Measurements from ENCODE around the gene PRMT5. TPM values are rescaled to one million over a fixed set of nuclear protein-coding genes. Genes with fewer than 3 reads are reported as not detected.

The PRMT5 gene
- polyA plus RNA-seq = 65.2 TPM
- long read RNA-seq, donor 1, partial matches to known transcripts = 0 of 4 reads
- long read RNA-seq, donor 1, other reads (novel, unspliced or antisense) = 0 of 4 reads
- long read RNA-seq, donor 2, transcript PRMT5-202 (17 exons, 2,531 nt) = major isoform, 6 of 25 reads
- long read RNA-seq, donor 2, partial matches to known transcripts = 17 of 25 reads
- long read RNA-seq, donor 2, other reads (novel, unspliced or antisense) = 0 of 25 reads
- long read RNA-seq, donor 3 = 0 reads
- long read RNA-seq, donor 4, partial matches to known transcripts = 0 of 1 reads
- long read RNA-seq, donor 4, other reads (novel, unspliced or antisense) = 0 of 1 reads
- long read RNA-seq, donor 5, partial matches to known transcripts = 7 of 11 reads
- long read RNA-seq, donor 5, other reads (novel, unspliced or antisense) = 0 of 11 reads
- long read RNA-seq, donor 6, transcript PRMT5-202 (17 exons, 2,531 nt) = major isoform, 8 of 9 reads
- long read RNA-seq, donor 6, partial matches to known transcripts = 0 of 9 reads
- long read RNA-seq, donor 6, other reads (novel, unspliced or antisense) = 0 of 9 reads
- long read RNA-seq, donor 7, transcript PRMT5-202 (17 exons, 2,531 nt) = major isoform, 7 of 9 reads
- long read RNA-seq, donor 7, partial matches to known transcripts = 0 of 9 reads
- long read RNA-seq, donor 7, other reads (novel, unspliced or antisense) = 0 of 9 reads
- long read RNA-seq, donor 8, transcript PRMT5-202 (17 exons, 2,531 nt) = major isoform, 6 of 8 reads
- long read RNA-seq, donor 8, partial matches to known transcripts = 0 of 8 reads
- long read RNA-seq, donor 8, other reads (novel, unspliced or antisense) = 0 of 8 reads
- long read RNA-seq, donor 9, transcript PRMT5-202 (17 exons, 2,531 nt) = major isoform, 9 of 11 reads
- long read RNA-seq, donor 9, partial matches to known transcripts = 0 of 11 reads
- long read RNA-seq, donor 9, other reads (novel, unspliced or antisense) = 0 of 11 reads
- long read RNA-seq, donor 10, transcript PRMT5-202 (17 exons, 2,531 nt) = major isoform, 11 of 14 reads
- long read RNA-seq, donor 10, partial matches to known transcripts = 0 of 14 reads
- long read RNA-seq, donor 10, other reads (novel, unspliced or antisense) = 0 of 14 reads
- long read RNA-seq, donor 11, transcript PRMT5-202 (17 exons, 2,531 nt) = major isoform, 10 of 10 reads
- long read RNA-seq, donor 11, partial matches to known transcripts = 0 of 10 reads
- long read RNA-seq, donor 11, other reads (novel, unspliced or antisense) = 0 of 10 reads

GRCh38 chr14:22929104-22929960, at the start of gene PRMT5:
TSS of gene PRMT5 (minus strand) at chr14:22929376. CDS start at chr14:22929361, 15 bp downstream.
- Histone ChIP-seq H3K4me3 (ENCODE audit: low read length) (peak within 1 kb of the TSS; percentile 89), H3K4me1 (ENCODE audit: control insufficient read depth, insufficient read depth, low read length) (peaks cover 6% of the 10 kb centered on the region), H3K27me3 (ENCODE audit: control insufficient read depth, insufficient read depth, low read length) (no peaks in the 10 kb centered on the region), H3K27ac (ENCODE audit: low read length) (peak within 1 kb of the TSS; percentile 88), H3K9me3 (ENCODE audit: control insufficient read depth, low read depth, low read length) (no peaks in the 10 kb centered on the region), H3K36me3 (ENCODE audit: control insufficient read depth, insufficient read depth, low read length) (peaks cover 22% of the 10 kb centered on the region)
- no CpG with 5 or more reads among the region's 51 CpGs for WGBS (ENCODE audit: insufficient coverage, low lambda C conversion rate)
- DNase-seq = peak; percentile 100

DNA sequence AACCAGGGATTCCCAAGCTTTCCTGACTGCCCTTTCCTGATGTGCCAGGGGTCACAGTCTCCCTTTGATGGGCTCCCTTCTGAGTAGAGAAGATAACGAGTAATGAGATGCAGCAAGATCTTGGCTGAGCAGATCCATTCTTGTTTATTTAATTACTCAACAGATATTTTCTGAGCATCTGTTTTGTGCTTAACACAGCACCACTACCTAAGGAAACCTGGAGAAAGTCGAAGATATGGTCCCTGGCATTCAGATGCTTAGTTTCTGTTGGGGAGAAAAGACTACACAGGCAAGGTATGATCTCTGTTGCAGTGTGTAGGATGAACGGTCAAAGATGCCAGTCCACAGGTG, 49.3 kb upstream of the PRMT5 start:
- Histone ChIP-seq H3K4me1 (ENCODE audit: control insufficient read depth, insufficient read depth, low read length) (peaks cover 44% of the 10 kb centered on the region), H3K4me3 (ENCODE audit: low read length) (no peak overlapping the region), H3K36me3 (ENCODE audit: control insufficient read depth, insufficient read depth, low read length) (peaks cover 9% of the 10 kb centered on the region), H3K9me3 (ENCODE audit: control insufficient read depth, low read depth, low read length) (no peaks in the 10 kb centered on the region), H3K27ac (ENCODE audit: low read length) (peak overlapping the region; percentile 90), H3K27me3 (ENCODE audit: control insufficient read depth, insufficient read depth, low read length) (peaks cover 15% of the 10 kb centered on the region)
- no CpG with 5 or more reads among the region's 3 CpGs for WGBS (ENCODE audit: insufficient coverage, low lambda C conversion rate)
- DNase-seq = no peak

DNA sequence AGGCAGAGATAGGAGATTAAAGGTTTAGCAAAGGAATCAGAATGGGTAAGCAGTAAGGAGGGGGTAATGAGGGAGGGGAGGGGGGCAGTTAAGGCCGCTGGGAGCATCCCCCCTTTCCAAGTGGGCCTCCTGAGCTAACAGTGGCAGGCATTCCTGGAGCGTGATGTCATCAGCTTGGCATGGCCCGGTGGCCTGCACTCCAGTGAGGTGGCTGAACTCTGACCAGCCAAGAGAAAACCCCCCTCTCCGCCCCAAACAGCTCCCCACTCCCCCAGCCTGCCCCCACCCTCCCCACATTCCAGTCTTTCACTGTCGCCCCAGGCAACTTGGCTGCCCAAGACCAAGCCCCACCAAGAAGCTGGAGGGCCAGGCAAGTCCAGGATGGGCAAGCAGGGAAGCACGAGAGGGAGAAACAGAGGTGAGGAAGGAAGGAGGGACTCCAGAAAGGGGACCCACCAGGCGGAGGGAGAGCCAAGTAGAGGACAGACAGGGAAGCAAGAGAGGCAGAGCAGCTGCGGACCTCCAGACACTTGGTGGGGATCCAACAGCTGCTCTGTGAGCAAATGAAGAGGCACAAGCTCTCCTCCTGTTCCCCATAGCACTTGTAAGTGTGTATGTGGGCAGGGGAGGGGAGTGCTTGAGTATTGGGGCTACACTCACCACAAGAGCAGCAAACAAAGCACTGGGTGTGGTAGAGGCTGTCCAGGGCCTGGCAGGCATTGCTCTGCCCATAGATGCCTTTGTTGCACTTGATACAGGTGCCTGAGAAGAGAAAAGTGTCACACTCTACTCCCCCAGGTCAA, 48.7 kb upstream of the PRMT5 start:
- peaks cover 14% of the 10 kb centered on the region for H3K36me3 ChIP-seq (ENCODE audit: control insufficient read depth, insufficient read depth, low read length)
- peak; percentile 90 to 94 for DNase-seq
- peaks cover 44% of the 10 kb centered on the region for H3K4me1 ChIP-seq (ENCODE audit: control insufficient read depth, insufficient read depth, low read length)
- peak overlapping the region; percentile 90 for H3K27ac ChIP-seq (ENCODE audit: low read length)
- no peak overlapping the region for H3K4me3 ChIP-seq (ENCODE audit: low read length)
- H3K9me3 ChIP-seq (ENCODE audit: control insufficient read depth, low read depth, low read length) = no peaks in the 10 kb centered on the region
- peaks cover 15% of the 10 kb centered on the region for H3K27me3 ChIP-seq (ENCODE audit: control insufficient read depth, insufficient read depth, low read length)
- WGBS (ENCODE audit: insufficient coverage, low lambda C conversion rate) = no CpG with 5 or more reads among the region's 8 CpGs

- DNase-seq = no peak
- Histone ChIP-seq H3K4me1 (ENCODE audit: control insufficient read depth, insufficient read depth, low read length) (peaks cover 44% of the 10 kb centered on the region), H3K4me3 (ENCODE audit: low read length) (no peak overlapping the region), H3K36me3 (ENCODE audit: control insufficient read depth, insufficient read depth, low read length) (peaks cover 14% of the 10 kb centered on the region), H3K27ac (ENCODE audit: low read length) (peak overlapping the region; percentile 76), H3K9me3 (ENCODE audit: control insufficient read depth, low read depth, low read length) (no peaks in the 10 kb centered on the region), H3K27me3 (ENCODE audit: control insufficient read depth, insufficient read depth, low read length) (peaks cover 15% of the 10 kb centered on the region)
Measured at GRCh38 chr14:22977434-22977683, 48.2 kb upstream of the PRMT5 start.

GRCh38 chr14:22976620-22977433, 47.7 kb upstream of the PRMT5 start:
- WGBS (ENCODE audit: insufficient coverage, low lambda C conversion rate) = 0% methylated on average over 1 of the region's 6 CpGs
- peaks cover 14% of the 10 kb centered on the region for H3K36me3 ChIP-seq (ENCODE audit: control insufficient read depth, insufficient read depth, low read length)
- no peak overlapping the region for H3K4me3 ChIP-seq (ENCODE audit: low read length)
- peaks cover 44% of the 10 kb centered on the region for H3K4me1 ChIP-seq (ENCODE audit: control insufficient read depth, insufficient read depth, low read length)
- no peaks in the 10 kb centered on the region for H3K9me3 ChIP-seq (ENCODE audit: control insufficient read depth, low read depth, low read length)
- peak; percentile 90 to 95 for DNase-seq
- H3K27me3 ChIP-seq (ENCODE audit: control insufficient read depth, insufficient read depth, low read length) = peaks cover 11% of the 10 kb centered on the region
- peak overlapping the region; percentile 76 for H3K27ac ChIP-seq (ENCODE audit: low read length)

GRCh38 chr14:22974530-22975313, 45.5 kb upstream of the PRMT5 start:
- Histone ChIP-seq H3K27me3 (ENCODE audit: control insufficient read depth, insufficient read depth, low read length) (no peaks in the 10 kb centered on the region), H3K27ac (ENCODE audit: low read length) (no peak overlapping the region), H3K36me3 (ENCODE audit: control insufficient read depth, insufficient read depth, low read length) (peaks cover 16% of the 10 kb centered on the region), H3K4me1 (ENCODE audit: control insufficient read depth, insufficient read depth, low read length) (peaks cover 41% of the 10 kb centered on the region), H3K4me3 (ENCODE audit: low read length) (no peak overlapping the region), H3K9me3 (ENCODE audit: control insufficient read depth, low read depth, low read length) (no peaks in the 10 kb centered on the region)
- no CpG with 5 or more reads among the region's 9 CpGs for WGBS (ENCODE audit: insufficient coverage, low lambda C conversion rate)
- DNase-seq = no peak

DNA sequence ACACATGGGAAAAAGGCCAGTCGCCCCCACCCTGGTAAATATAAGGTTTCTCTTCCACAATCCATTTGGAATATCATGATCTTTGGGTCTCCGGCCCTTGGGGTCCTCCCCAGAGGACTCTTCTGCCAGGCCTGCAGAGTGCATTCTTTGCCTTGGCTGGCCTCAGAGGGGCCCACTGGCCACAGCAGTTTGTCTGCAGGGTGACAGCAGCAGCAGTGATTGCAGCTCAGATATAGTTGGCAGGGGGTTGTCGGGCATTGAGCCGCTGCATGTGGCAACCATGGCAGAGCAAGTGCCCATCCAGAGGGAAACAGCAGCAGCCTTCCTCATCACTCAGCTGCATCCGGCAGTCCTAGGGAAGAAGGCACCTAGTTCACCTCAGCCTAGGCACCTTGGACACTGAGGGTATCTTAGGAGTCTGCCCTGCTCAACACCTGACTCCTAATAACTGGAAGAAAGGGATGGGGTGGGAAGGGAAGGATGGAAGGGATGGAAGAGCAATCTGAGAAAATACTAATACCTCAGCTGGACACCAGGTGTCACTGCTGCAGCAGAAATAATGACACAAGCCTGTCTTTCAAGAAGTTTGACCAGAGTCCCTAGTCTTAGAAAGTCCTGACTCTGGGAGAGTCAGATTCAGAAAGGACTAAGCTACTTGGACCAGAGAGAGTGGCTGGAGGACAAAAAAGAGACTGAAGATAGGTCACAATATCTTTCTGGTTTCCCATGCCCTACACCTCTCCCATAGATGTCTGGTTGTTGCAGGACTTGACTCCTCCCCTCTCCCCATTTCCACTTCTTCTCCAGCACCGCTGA, 44.2 kb upstream of the PRMT5 start:
- Histone ChIP-seq H3K27ac (ENCODE audit: low read length) (no peak overlapping the region), H3K9me3 (ENCODE audit: control insufficient read depth, low read depth, low read length) (no peaks in the 10 kb centered on the region), H3K27me3 (ENCODE audit: control insufficient read depth, insufficient read depth, low read length) (no peaks in the 10 kb centered on the region), H3K4me1 (ENCODE audit: control insufficient read depth, insufficient read depth, low read length) (peaks cover 28% of the 10 kb centered on the region), H3K36me3 (ENCODE audit: control insufficient read depth, insufficient read depth, low read length) (peaks cover 16% of the 10 kb centered on the region), H3K4me3 (ENCODE audit: low read length) (no peak overlapping the region)
- DNase-seq = peak; percentile 51 to 60
- WGBS (ENCODE audit: insufficient coverage, low lambda C conversion rate) = no CpG with 5 or more reads among the region's 6 CpGs
